Fibroblast of gingiva (primary cell): ENCODE results near the gene DAPK1.

ENCODE experiments used
- DNase-seq: peaks from one replicate; pipeline ENCODE4 v3.0.0-alpha.2; 2011; ENCODE audit warnings: low read depth

DAPK1 gene

DNA sequence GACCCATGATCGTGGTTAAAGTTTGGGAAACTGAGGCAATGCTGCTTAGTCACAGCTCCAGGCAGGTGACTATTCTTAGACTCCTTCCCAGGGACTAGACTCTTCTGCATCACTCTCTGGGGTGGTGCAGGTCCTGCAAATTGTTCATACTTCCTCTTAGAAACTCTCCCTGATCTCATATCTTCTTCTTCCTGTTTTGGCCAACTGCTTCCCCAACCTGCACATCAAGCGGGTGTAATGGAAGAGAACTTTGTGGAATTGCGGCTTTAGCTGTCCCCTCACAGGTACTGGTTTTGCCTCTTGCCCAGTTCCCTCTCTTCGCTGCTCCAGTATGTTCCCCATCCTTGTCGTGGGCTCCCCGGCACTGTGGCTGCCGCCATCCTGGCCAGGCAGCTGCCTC, 116.7 kb downstream of the DAPK1 start:
- DNase-seq: no peak

DNA sequence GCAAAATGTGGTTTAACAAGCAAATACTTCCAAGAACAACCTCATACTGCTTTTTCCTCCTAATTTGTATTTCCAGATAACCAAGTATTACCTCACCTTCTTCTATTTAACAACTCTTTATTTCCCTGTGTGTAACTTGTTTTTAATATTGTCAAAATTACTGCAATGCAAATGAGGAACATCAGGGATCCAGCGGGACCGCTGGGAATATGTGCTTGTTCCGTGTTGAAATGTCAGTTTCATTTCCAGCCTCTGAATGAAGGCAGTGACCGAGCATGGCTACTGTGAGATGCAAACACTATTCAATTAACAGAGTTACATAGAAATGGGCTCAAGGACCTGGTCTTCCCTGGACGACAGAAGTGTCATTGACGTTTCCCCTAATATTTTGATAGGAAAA, 117.5 kb downstream of the DAPK1 start:
- DNase-seq: no peak

DNA sequence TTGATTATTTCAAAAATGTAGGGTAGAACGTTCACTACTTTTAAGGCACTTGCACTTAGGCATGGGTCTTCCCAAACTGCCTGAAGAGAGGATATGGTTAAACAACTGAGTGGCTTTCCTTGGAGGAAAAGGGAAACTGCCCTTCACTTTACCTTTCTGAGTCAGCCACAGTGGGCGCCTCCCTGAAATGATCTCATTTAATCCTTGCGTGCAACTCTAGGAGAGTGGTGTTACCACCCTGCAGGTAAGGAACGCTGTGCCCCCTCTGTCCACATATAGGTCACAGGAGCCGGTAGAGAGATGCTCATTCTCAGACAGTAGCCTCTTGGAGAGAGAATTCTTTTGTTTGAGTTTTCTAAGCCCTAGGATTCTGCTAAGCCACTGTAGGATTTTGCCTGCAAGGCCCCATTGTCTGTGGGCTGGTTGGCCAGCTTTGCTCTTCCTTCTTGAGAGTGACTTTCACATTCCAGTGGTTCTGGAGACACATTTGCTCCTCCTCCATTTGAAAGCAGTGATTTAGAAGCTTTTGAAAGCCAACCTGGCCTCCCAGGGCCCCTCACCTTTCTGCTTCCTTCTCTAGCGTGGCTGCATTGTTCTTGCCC, 118.0 kb downstream of the DAPK1 start:
- DNase-seq: no peak

DNA sequence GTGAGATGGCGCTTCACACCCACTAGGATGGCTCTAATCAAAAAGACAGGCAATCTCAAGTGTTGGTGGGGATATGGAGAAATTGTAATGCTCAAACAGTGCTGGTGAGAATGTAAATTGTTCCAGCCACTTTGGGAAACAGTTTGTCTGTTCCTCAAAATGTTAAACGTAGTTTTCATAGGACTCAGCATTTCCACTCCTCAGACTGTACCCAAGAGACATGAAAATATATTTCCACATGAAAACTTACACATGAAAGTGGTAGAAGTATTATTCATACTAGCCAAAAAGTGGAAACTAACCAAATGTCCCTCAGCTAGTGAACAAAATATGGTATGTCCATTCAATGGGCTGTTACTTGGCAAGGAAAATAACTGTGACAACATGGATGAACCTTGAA, 120.6 kb downstream of the DAPK1 start:
- no peak for DNase-seq

DNA sequence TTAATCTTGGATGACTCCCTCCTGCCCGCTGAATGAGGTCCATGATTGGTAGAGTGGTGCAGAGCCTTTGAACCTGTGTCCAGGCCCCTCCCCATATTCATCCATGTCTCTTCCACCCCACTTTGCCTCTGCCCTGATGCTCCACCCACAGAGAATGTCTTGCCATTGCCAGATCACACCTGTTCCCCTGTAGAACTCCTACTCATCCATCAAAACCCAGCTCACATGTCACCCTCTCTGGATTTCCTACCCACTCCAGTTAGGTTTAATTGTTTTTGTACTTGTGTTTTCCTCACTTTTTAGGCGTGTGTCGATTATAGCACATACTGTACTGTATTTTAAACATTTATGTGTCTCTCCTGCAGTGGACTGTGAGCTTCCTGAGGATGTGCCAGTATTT, 121.3 kb downstream of the DAPK1 start:
- no peak for DNase-seq

DNA sequence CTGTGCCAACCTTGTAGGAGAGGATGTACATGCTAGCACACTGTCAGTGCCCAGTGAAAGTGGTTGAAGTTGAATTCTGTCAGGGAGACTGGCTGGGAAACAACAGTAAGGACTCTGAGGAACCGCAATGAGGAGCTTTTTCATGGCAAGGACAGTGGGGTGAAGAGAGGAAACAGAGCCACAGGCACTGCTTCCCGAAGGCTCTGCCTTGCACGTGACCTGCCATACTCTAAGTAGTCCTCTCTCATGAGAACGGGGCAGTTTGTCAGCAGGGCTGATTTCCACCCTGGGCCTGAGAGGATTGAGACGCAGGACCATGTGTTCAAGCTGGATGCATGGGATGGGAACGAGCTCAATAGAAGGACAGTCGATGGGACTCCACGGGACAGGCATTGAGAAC, 121.7 kb downstream of the DAPK1 start:
- no peak for DNase-seq

DNA sequence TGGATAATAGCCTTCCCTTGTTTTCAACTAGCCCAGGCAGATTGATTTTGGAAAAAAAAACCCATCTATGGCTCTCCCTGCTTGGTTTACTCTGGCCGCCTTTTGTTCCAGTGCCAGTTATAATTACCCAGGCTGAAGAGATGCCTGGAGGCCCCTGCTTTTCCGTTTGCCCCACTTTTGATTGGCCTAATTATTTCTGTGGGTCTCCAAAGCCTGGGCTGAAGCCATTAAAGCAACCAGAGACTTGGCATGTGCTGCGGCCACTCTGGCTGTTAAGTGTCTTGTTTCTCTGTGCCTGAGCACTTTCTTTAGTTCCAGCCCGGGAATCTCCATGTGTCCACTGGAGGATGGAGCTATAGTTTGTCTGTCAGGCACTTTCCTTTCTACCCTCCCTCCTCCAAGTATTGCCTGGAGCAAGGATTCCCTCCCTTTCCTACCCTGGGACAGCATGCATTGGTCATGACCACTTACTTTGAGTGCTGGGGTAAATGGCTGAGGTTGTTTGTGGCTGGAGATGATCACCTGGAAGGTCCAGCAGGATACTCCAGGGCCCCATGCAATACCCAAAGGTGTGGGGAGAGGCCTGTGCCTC, 123.2 kb downstream of the DAPK1 start:
- no peak for DNase-seq

DNA sequence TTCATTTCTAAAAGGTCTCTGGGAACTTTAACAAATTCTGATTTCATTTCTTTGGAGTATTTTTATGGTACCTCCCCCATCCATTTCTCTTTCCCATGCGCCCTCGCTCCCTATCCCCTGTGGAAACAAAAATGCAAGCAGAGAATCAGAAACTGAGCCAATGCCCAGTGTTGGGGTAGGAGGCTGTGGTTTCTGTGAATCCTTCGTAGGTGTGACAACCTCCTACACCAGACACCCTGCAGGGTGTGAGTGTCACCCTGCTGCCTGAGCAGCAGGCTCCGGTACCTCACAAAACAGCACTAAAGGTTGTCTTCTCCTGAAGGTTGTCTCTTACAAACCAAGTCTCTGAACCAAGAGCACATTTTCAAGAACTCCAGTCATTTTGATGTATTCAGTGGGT, 124.4 kb downstream of the DAPK1 start:
- DNase-seq: no peak

DNA sequence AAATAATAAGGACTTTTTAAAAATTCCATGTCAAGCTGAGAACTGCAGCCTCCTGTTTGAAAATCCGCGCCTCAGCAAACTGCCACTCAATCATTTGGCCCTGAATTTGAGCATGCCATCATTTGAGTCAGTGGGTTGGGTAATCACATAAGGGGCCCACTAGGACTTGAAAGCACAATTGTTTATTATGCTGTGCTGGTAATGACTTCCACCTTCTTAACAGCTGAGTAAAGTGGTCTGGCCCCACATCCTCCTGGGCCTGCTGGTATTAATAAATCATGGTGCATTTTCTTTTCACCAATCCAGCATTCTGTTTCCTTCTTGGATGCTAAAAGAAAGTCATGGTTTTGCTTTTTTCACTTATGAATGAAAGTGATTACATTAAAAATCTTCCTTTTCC, 125.3 kb downstream of the DAPK1 start:
- DNase-seq: no peak

DNA sequence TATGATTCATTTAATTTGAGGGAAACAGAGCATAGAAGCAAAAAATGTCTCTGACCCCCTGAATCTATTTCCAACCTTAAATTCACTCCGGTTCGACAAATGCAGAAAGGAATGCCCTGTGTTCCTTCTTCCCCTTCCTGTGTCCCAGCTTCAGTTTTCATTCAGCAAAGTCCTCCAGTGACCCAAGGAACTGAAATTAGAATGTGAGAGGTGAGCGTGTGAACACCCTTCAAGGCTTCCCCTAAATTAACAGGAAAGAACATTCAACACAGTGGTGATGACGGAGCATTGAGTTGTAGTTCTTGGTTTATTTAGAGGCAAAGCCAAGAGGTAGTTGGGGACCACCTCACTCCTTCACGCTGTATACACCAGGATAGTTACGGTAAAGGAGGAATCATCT, 130.7 kb downstream of the DAPK1 start:
- no peak for DNase-seq

DNA sequence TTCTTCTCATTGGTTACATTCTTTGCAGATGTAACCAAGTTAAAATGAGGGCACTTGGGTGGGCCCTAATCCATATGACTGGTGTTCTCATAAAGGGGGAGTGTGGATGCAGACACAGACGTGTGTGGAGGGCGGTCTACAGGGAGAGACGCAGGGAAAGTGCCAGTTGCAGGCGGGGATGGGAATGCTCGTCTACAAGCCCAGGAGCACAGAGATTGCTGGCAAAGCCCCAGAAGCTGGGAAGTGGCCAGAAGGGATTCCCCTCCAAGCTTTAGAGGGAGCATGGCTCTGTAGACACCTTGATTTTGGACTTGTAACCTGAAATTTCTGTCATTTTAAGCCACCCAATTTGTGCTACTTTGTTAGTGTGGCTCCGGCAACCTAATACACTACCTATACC, 131.4 kb downstream of the DAPK1 start:
- no peak for DNase-seq

DNA sequence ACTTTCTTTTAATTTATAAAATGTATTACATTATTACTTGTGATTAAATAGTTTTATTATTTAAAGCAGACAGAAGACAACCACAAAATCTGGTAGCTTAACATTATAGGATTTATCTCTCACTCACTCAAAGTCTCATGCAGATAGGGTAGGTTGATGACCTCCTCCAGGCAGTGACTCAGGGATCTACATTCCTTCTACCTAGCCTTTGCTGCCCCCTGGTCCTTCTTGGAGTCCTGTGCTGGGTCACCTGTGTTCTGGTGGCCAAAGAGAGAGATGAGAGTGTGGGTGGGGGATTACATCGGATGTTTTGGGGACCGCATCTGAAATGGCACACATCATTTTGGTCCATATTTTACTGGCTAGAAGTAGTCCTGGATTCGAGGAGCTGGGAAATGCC, 132.6 kb downstream of the DAPK1 start:
- no peak for DNase-seq

DNA sequence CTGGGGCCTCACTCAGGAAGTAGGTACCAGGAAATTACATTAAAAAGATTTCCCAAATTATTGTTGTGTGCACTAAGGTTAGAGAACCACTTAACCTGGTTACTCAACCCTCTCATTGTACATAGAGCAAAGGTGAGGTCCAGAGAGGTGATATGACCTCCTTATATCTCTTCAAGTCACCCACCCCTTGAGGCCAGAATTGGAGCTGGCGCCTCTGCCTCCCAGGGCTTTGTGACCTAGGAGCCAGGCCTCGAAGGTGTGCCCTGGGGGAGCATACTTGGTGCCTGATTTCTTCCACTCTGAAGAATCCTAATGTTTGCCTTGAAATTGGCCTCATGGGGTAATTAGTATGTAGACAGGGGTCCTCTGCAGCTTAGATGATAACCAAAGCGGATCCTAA, 133.2 kb downstream of the DAPK1 start:
- no peak for DNase-seq

DNA sequence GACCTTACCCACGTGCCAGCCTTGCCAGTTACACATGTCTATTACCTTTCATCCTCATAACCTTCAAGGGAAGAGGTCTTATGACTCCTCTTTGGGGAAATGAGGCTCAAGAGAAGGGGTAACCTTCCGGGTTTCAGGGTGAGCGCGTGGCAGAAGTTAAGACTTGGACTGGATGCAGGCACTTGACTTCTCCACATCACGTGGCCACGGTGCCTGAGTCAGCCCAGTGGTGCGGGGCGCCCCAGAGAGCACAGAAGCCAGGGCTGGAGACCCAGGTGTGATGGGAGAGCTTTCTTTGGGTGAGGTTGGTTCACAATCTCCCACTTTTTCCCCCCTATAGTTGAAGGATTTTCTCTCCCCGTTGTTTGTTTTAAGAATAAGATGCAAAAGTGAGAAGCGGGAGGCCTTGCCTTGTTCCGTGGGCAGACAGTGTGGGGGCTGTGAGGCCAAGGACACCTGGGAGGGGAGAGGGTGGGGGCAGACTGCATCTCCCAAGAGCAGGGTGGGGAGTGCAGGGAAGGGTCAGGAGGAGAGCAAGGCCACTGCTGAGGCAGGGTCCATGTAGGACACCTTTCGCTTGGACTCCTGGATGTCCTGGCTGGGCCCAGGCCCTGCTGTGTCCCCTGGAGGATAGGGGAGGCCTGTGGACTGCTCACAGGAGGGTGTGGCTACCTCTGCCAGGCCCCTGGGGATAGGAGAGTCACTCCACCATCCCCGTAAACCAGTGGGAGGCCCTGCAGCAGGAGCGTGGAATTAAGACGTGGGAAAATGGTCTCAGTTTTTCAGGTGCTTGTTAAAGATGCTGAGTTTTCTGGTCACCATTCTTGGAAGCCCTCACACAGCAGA, 138.2 kb downstream of the DAPK1 start:
- no peak for DNase-seq

DNA sequence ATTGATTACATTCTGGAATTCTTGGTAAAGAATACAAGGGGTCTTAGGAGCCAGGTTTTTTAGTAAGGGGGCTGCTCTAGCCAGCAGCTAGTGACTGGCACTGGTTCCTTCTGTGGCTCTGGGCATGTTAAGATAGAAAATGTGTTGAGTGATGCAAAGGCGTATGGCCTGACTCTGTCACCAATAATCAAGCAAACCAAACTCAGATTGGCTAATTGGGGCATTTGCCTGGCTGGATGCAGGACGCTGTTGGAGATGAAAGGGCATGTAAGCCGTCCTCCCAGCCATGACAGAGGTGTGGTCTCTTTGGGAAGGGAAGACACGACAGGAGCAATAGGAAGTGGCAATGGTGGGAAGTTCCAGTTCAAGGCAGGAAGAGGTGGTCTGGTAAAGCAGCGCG, 140.6 kb downstream of the DAPK1 start:
- DNase-seq: no peak

DNA sequence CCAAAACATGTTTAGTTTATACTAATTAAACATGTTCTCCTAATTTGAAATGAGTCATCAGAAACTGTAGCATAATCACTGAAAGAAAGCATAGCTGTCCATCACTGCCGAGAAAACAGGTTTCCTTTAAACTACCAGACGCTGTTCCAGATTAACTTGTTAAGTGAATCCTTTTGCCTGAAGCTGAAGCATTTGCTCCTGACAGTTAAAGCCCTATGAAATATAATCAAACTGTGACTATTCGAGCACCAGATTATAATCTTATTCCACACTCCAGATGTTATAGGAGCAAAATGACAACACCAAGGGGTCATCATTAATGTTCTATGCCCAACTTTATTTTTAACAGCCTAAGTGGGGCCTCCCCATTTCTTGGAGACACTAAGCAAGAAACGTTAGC, 142.3 kb downstream of the DAPK1 start:
- DNase-seq: no peak

DNA sequence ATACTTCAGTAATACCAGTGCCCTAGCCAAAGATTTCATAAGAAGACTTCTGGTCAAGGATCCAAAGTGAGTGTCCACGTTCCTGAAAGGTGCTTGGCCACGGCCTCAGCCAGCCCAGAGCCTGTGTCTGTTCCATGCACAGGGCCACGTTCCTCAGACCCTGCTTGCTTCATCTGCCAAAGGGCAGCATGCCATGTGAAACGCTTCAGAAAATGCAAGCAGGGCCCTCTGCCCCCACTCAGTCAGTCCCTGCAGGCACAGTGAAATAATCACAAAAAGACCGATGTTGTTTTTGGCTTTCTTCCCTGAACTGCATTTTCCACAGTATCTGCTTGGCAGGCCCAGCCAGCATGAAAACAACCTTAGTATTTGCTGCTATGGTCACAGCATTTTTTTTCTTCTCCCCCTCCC, 142.7 kb downstream of the DAPK1 start:
- peak; percentile 53 for DNase-seq

DNA sequence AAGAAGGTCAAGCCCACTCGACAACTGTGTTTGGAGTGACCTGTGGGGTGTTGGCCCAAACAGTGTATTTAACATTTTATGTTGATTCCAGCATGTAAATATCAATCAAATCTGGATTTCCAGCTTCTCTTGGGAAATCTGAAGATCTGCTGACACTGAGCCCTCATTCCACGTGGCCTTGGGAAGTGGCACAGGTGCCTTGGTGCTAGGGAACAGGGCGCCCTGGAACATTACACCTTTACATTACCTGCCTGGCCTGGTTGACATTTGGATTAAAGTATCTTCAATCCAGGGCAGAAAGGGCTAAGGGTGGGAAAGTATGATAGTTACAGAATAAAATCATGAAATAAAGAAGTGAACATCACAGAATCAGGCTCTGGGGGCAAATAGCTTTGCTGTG, 143.4 kb downstream of the DAPK1 start:
- no peak for DNase-seq

DNA sequence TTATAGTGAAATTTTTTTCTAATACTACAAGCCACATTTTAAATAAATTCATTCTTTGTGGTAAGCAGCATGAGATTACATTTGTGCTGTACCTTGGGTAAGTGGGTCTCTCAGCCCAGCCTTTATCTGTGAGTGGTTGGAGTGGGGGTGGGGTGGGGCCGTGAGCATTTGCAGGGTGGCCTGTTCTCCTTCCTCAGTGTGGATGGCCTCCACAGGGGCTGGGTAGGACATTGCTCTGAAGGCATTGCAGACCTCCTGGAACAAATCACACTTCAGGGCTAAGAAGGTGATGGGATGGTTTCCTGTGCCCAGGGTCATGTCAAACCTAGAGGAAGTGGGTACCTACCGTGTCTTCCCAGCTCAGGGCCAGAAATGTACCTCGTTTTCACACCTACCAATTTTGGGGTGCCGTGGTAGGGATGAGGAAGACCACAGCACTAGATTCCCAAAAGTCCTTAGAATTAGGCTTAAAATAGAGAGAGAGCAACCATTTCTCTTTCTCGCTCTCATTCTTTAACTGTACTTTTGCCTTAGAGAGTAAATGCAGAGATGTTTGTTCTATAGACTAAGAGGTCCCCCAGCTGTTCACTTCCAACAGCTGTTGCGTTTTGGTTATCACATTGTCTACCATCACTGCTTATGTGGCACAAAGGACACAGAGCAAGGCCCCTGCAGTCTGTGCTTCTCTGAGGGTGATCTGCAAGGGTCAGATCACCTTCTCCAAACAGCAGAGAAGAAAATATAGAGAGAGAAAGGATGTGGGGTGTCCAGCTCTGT, 144.9 kb downstream of the DAPK1 start:
- DNase-seq: no peak

DNA sequence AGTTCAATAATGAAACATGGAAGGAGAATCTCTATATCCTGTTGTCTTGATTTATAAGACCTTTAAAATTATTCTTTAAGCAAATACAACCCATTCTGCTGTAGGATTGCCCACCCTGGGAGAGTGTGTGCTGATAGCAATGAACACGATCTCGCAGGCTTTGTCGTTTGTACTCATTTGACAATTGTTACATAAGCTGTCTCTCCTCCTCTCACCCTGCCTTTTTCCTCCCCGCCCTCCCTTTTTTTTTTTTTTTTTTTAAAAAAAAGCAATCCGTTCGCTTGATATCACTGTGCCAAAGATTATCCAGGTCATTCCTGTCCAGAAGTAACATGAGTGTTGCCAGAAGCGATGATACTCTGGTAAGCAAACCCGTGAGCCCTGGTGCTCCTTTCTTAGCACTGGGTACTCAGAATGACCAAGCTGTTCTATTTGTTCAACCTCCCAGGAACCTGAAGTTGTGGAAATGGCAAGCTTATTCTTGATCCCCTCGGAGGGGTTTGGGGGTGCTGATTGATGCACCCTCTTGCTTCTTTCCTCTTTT, 145.5 kb downstream of the DAPK1 start:
- DNase-seq: no peak

DNA sequence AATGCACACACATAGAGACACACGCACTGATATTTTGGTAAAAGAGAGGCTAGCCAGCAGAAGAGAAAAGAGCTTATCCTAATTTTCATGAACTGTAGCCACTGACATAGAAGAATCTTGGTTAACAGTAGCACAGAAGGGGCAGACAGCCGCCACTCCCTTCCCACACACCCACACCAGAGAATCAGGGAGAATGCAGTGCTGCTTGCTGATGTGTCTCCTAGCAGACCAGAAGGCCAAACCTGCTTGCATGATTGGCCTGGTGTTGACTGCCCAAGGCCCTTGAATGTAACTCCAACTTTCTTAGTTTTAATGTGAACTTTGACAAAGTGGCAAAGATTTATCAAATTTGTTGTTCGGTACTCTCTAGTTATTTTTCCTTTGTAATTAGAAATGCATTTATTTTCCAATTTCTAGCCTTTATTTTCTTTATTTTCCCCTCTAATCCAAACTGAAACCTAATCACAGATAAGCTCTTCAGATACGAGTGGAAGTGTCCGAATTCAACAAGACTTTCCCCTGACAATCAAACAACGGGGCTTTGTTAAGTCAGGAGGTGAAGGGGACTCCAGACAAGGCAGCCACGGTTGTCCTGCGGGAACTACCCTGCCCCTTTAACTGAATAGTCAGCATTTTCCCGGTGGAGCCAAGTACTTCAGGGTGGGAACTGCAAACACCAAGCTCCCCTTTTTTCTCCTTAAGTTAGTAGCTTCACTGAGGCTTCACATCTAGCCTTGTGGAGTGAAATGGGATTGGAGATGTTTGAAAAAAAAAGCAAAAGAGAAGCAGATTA, 146.3 kb downstream of the DAPK1 start:
- DNase-seq: no peak

DNA sequence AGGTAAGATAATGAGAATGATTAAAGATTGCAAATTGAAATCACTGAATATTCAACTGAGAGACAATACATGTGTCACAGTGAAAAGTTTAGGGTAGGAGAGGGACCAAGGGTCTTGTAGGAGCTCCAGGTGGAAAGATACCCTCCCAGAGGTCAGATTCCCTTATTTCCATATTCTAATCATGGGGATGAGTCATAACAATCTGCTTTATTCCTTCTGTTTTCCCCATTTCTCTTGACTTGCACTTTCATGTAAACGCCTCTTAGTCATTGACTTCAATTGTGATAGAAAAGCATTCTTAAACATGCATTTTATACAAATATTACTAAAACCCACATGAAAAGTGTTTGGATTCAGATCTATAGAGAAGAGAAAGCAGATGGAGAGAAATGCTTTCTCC, 147.0 kb downstream of the DAPK1 start:
- DNase-seq: no peak
